Sigmoid colon (tissue), 4 donors: Measurements from ENCODE around the gene BCOR.

Source experiments
- CTCF ChIP-seq, 4 experiments: fragments of 450-650 bp in 3 of 4; fragments of 200-600 bp in 1 of 4; IDR thresholded peaks; one replicate each; pipeline ENCODE4 v1.5.1; 2016 to 2019; ENCODE audit warnings: antibody characterized with exemption in 4 of 4, mild to moderate bottlenecking in 3 of 4, moderate library complexity in 2 of 4
- EP300 ChIP-seq, 4 donors: sonication (generic); formaldehyde crosslinking; IDR thresholded peaks; one replicate each; pipeline ENCODE4 v1.6.1; 2017; ENCODE audit warnings: antibody characterized with exemption in 4 of 4
- POLR2A ChIP-seq, 2 donors: fragments of 450-650 bp; IDR thresholded peaks; one replicate each; pipeline ENCODE4 v1.6.1; 2016; ENCODE audit warnings: antibody characterized with exemption in 2 of 2, mild to moderate bottlenecking in 2 of 2, moderate library complexity in 2 of 2
- POLR2AphosphoS5 ChIP-seq, 4 donors: sonication (generic); formaldehyde crosslinking; IDR thresholded peaks; one replicate each; pipeline ENCODE4 v1.6.1; 2017; ENCODE audit warnings: antibody characterized with exemption in 4 of 4

- TF ChIP-seq POLR2AphosphoS5 (IDR thresholded peaks at IDR 0.05): no peak
- no peak for TF ChIP-seq POLR2A (IDR thresholded peaks at IDR 0.05)
- TF ChIP-seq EP300 (IDR thresholded peaks at IDR 0.05): no peak
- TF ChIP-seq CTCF (IDR thresholded peaks at IDR 0.05): no peak
These were observed 10.6 kb upstream of the BCOR start for GRCh38 chrX:40108162-40108958.
